Right ventricle myocardium inferior (tissue), 1 donor: Measurements from ENCODE around the gene GJD3. TPM values are rescaled to one million over a fixed set of nuclear protein-coding genes. Genes with fewer than 3 reads are reported as not detected.

Experiments used
- ATAC-seq: fragments of 200-7000 bp; cut with Tn5 transposase; one replicate; pipeline ENCODE4 v1.9.1; 2020; ENCODE audit warnings: mild to moderate bottlenecking, moderate library complexity
- DNase-seq: peaks from one replicate; pipeline ENCODE4 v3.0.0; 2021; ENCODE audit errors: missing footprints
- intact Hi-C: fragments of 100-400 bp; cut with DNase I; formaldehyde crosslinking; loops from one replicate; pipeline ENCODE4 v1.11.0; 2022
- total RNA-seq: library from RNA; stranded (reverse); fragmentation: NEBNext Ultra II Directional; extraction: Animal tissue kit (Norgen Biotek cat#: 25700); gene quantifications from one replicate; pipeline ENCODE4 v1.2.1, GENCODE V29; 2021
- donor health status: DM: no; HTN: yes; CAD: no; lungs with severe emphysema.

Gene GJD3
- total RNA-seq, 1 donor from 2014 or later, result 0.92 TPM

- intact Hi-C loops, result no loop called here
- DNase-seq (peak; percentile 86), ATAC-seq (no peak)
These were observed 44.6 kb downstream of the GJD3 start for GRCh38 chr17:40319651-40320540.

GRCh38 chr17:40318830-40319391 is 45.6 kb downstream of the GJD3 start:
- ATAC-seq, result no peak
- DNase-seq, result no peak
- intact Hi-C loops, result no loop called here

- intact Hi-C loops, result no loop called here
- peak; percentile 93 for ATAC-seq
These were observed 46.4 kb downstream of the GJD3 start for GRCh38 chr17:40317880-40318829.

GRCh38 chr17:40317345-40317873 is 47.1 kb downstream of the GJD3 start:
- no peak for DNase-seq
- ATAC-seq, result peak; percentile 20
- intact Hi-C loops, result no loop called here

More at GRCh38 chr17:40317880-40318829, 46.4 kb downstream of the GJD3 start:
- peak; percentile 99 for DNase-seq

- ATAC-seq (peak; percentile 12), DNase-seq (peak; percentile 87)
- intact Hi-C loops, result no loop called here
These were observed 47.8 kb downstream of the GJD3 start for GRCh38 chr17:40316571-40317344.

- intact Hi-C loops, result no loop called here
- DNase-seq (no peak), ATAC-seq (no peak)
These were observed 48.6 kb downstream of the GJD3 start for GRCh38 chr17:40315678-40316570.

- no peak for ATAC-seq
- intact Hi-C loops, result no loop called here
- no peak for DNase-seq
These were observed 49.3 kb downstream of the GJD3 start for GRCh38 chr17:40315206-40315605.

GRCh38 chr17:40314584-40314956 is 50.0 kb downstream of the GJD3 start:
- ATAC-seq (no peak), DNase-seq (peak; percentile 97)
- intact Hi-C loops, result no loop called here

GRCh38 chr17:40313668-40314583 is 50.6 kb downstream of the GJD3 start:
- DNase-seq (no peak), ATAC-seq (no peak)
- intact Hi-C loops, result no loop called here

Other genes with a start within 250 kb of the GJD3 start
- 51.4 TPM for gene MSL1, start 242.8 kb downstream of the GJD3 start, total RNA-seq
- gene CASC3, start 224.2 kb downstream of the GJD3 start, total RNA-seq, result 49.1 TPM
- gene RAPGEFL1, start 187.3 kb downstream of the GJD3 start, total RNA-seq, result 2.1 TPM
- 12.3 TPM for gene WIPF2, start 145.4 kb downstream of the GJD3 start, total RNA-seq
- gene CDC6, start 76.9 kb downstream of the GJD3 start, total RNA-seq, result 1.9 TPM
- gene RARA, start 55.6 kb downstream of the GJD3 start, total RNA-seq, result 17.9 TPM
- gene TOP2A, start 53.2 kb upstream of the GJD3 start, total RNA-seq, result 3.0 TPM
- gene IGFBP4, start 78.7 kb upstream of the GJD3 start, total RNA-seq, result 228 TPM
- gene TNS4, start 136.9 kb upstream of the GJD3 start, total RNA-seq, result not detected
- not detected for gene CCR7, start 200.7 kb upstream of the GJD3 start, total RNA-seq